Stimulated activated CD8-positive, alpha-beta memory T cell treated with anti-CD3 and anti-CD28 coated beads, Interleukin-12 subunit alpha, Interleukin-12 subunit beta, amount 100 ng/mL, for 1 hour (primary cell): ENCODE data around the gene ANKRD27.
"Not testable (repeated sequence)": the region's sequence is repeated elsewhere in the genome, so short reads cannot be mapped to it uniquely, and the experiment has no call there.

Experiments
- DNase-seq: peaks from one replicate; pipeline ENCODE4 v3.0.0-alpha.2; 2020; ENCODE audit warnings: low read depth

Gene ANKRD27

DNA sequence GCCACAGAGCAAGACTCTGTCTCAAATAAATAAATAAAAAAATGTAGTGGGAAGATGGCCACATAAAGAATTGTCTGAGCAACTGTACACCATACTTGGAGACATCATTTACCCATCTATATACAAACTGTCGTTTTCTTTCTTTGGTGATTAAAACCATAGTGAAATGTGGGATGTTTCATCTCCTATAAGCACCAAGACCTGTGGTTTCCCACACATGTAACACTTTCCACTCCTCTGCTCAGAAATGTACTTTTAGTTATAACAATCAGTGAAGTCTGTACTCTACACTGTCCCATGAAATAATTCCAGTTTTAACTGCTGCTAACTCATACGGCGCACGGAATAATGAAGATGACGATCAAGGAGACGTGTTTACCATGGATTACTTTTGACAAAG is 75.7 kb downstream of the ANKRD27 start:
- DNase-seq: no peak

DNA sequence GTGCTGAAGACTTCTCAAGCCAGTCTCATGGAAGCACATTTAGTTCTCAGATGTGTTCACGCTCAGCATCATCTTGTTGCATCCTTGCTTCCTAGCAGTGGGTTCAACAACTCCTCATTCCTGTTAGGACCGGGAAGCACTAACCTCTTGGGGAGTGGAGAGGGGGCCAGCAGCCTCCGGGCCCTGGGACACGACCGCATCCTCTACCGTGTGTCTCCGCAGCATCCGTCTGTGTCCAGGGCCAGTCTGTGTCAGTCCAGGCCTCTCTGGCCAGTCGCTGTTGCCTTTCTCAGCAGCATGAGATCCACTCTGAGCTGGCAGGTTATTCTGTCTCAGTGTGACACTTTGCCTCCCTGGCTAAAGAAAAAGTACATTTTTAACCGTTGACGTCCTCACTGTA is 77.0 kb downstream of the ANKRD27 start:
- no peak for DNase-seq

DNA sequence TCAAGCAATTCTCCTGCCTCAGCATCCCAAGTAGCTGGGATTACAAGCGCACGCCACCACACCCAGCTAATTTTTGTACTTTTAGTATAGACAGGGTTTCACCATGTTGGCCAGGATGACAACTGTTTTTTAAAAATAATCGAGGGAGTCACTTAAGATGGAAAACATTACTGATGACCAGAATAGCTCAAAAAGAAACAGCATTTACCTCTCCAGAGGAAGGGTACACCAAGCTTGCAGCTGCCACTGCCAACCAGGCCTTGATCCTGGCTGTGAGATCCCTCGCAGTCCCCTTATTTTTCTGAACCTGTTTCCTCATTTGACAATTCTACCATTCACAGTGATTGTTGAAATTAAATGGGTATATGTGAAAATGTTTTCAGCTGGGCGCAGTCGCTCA is 79.5 kb downstream of the ANKRD27 start:
- no peak for DNase-seq

DNA sequence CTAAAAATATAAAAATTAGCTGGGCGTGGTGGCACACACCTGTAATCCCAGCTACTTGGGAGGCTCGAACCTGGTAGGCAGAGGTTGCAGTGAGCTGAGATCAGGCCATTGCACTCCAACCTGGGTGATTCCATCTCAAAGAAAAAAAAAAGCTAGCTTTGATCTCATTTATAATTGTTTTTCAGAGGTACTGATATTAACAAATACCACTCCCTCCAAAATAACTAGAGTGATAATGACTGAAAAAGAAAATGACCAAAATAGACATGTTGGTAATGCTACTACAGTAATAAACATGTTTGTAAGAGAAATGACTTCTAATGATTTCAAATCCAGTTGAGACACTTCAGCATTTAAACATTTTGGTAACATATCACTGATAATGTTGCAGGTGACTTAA is 81.0 kb downstream of the ANKRD27 start:
- no peak for DNase-seq

DNA sequence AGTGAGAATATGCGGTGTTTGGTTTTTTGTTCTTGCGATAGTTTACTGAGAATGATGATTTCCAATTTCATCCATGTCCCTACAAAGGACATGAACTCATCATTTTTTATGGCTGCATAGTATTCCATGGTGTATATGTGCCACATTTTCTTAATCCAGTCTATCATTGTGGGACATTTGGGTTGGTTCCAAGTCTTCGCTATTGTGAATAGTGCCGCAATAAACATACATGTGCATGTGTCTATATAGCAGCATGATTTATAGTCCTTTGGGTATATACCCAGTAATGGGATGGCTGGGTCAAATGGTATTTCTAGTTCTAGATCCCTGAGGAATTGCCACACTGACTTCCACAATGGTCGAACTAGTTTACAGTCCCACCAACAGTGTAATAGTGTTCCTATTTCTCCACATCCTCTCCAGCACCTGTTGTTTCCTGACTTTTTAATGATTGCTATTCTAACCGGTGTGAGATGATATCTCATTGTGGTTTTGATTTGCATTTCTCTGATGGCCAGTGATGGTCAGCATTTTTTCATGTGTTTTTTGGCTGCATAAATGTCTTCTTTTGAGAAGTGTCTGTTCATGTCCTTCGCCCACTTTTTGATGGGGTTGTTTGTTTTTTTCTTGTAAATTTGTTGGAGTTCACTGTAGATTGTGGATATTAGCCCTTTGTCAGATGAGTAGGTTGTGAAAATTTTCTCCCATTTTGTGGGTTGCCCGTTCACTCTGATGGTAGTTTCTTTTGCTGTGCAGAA is 87.1 kb downstream of the ANKRD27 start:
- not testable (repeated sequence) for DNase-seq

DNA sequence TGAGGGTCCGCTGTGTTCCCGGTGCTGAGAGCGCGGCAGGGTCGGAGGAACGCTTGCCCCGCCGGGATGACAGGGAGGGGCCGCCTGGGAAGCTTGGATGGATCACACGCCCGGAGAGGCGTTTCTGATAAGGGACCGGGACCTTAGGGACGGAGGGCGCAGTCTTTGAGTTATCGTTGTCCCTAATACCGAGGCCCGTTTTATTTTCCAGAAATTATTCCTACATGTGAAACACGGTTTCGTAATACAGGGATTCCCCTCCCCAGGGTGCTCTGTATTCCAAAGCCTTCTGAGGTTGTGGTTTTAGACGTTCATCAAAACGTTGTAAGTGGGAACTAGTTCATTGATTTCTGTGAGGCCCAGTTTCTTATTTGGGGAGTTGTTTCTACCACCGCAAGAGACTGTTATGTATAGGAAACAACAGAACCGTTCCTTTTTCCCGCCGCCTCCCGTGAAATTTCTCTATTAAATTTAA is 93.2 kb downstream of the ANKRD27 start:
- no peak for DNase-seq

DNA sequence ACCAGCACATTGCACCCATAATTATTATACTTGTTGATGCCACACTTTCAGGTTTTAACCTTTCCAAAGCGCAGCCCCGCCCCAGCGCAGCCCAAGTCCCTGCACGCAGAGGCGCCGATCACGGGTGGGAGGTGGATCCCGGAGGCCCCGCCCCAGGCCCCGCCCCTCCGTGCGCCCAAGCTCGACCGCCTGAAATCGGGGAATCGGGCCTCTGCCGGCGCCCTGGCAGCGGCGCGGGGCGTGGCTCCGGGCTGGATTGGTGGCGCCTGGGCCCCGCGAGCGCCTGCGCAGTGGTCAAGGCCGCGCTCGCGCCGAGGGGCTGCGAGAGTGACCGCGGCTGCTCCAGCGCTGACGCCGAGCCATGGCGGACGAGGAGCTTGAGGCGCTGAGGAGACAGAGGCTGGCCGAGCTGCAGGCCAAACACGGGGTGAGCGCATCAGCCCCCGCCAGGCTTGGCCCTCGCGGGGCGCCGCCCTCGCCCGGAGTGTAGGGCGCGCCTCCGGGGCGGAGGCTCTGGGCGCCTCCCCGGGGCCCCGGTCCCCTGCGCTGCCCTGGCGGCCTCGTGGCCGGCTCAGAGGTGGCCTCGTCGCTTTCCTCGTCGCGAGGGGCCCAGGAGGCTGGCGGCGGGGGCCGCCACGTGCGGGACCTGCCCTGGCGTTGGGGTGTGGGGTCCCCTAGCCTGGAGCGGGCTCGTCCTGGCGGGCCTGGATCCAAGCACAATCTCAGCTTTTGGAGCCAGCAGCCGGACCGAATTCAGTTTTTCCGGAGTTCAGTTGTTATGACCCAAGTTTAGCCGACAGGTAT is 93.9 kb downstream of the ANKRD27 start, which contains the start of gene PDCD5:
TSS of gene PDCD5 (plus strand) at position 290 of the 804 bp plus-strand sequence. CDS start at position 362, 72 bp downstream.
- peak; percentile 92 for DNase-seq

DNA sequence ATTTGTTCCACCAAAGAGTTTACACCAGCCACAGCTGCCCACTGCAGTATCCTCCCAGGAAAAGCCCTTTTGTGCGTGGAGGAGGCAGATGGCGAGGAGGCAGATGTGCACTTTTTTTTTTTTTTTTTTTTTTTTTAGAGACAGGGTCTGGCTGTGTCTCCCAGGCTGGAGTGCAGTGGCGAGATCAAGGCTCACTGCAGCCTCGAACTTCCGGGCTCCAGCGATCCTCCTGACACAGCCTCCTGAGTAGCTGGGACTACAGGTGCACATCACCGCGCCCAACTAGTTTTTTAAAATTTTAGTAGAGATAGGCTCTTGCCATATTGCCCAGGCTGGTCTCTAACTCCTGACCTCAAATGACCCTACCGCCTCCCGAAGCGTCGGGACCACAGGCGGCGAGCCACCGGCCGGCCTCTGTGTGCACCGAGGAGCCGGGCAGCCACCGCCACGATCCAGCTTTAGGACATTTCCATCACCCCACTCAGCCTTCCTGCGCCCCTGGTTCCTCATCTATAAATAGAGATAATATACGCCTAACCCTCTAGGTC is 94.6 kb downstream of the ANKRD27 start:
- DNase-seq: no peak

DNA sequence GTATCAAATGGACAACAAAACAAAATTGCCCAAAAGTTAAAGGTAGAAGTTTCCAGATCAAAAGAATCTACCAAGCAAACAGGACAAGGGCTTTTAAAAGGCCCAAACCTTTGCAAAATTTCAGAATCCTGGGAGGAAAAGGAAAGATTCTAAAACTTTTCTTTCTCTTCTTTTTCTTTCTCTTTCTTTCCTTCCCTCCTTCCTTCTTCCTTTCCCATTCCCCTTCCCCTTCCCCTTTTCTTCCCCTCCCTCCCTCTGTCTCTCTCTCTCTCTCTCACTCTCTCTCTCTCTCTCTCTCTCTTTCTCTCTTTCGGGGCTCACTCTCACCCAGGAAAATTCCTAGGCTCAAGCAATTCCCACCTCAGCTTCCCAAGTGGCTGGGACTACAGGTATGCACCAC is 98.2 kb downstream of the ANKRD27 start:
- DNase-seq: no peak

DNA sequence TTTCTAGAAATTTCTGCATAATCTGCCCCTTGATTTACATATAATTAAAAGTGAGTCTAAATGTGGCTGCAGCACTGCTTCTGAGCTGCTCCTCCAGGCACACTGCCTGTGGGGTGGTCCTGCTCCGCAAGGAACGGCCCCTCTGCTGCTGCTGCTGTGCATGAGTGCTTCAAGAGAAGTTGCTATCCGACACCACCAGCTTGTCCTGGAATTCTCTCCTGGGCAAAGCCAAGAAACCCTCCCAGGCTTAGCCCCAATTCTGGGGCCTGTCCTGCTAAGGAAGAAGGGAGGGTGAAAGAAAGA is 101.5 kb downstream of the ANKRD27 start:
- no peak for DNase-seq

DNA sequence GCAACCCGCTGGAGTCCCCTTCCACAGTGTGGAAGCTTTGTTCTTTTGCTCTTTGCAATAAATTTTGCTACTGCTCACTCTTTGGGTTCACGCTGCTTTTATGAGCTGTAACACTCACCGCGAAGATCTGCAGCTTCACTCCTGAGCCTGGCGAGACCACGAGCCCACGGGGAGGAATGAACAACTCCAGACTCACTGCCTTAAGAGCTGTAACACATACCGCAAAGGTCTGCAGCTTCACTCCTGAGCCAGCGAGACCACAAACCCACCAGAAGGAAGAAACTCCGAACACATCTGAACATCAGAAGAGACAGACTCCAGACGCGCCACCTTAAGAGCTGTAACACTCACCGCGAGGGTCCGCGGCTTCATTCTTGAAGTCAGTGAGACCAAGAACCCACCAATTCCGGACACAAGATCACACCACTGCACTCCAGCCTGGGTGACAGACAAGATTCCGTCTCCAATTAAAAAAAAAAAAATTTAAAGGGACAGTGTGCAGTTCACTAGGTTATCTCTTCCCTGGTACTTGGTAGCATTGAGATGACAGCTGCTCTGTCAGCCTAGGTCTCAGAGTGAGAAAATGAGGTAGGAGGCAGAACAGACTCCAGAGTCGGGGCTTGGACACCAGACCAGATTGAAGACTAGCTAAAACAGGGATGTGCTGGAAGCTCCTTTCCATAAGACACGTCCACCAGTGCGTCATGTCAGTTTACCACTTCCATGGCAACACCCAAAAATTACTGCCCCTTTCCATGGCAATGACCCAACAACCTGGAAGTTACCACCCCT is 102.1 kb downstream of the ANKRD27 start:
- DNase-seq: not testable (repeated sequence)

DNA sequence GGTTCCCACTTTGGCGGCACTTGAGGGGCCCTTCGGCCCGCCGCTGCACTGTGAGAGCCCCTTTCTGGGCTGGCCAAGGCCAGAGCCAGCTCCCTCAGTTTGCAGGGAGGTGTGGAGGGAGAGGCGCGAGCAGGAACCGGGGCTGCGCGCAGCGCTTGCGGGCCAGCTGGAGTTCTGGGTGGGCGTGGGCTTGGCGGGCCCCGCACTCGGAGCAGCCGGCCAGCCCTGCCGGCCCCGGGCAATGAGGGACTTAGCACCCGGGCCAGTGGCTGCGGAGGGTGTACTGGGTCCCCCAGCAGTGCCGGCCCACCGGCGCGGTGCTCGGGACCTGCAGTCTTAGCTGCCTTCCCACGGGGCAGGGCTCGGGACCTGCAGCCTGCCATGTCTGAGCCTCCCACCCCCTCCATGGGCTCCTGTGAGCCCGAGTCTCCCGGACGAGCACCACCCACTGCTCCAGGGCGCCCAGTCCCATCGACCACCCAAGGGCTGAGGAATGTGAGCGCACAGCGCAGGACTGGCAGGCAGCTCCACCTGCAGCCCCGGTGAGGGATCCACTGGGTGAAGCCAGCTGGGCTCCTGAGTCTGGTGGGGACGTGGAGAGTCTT is 103.4 kb downstream of the ANKRD27 start:
- DNase-seq: not testable (repeated sequence)

DNA sequence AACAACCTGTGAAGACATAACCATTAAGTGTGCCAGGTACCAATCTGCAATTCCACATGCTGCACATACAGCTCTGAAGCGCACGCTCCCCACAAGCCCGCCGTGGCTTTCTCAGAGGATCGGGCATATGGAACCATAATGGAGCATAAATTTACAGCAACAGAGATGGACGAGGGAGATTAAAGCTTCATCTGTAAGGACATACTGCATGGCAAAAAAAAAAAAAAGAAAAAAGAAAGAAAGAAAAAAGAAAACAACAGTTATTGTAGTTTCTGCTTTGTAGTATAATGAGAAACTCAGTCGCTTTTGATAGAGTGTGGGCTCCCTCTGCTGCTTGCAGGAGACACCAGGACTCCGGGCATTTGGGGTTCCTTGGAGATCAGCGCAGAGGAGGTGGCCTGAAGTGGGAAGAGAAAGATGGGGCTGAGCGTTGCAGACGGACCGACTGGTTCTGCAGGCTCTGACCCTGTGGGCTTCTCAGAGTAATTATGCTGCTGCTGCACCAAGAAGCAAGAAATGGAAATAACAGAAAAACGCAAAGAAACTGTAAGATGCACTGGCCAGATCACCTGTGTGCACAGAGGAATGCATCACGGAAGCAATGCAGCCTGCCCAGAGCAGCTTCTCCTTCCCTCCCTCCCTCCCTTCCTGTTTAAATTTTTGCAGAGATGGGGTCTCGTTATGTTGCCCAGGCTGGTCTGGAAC is 104.7 kb downstream of the ANKRD27 start:
- DNase-seq: peak; percentile 25

DNA sequence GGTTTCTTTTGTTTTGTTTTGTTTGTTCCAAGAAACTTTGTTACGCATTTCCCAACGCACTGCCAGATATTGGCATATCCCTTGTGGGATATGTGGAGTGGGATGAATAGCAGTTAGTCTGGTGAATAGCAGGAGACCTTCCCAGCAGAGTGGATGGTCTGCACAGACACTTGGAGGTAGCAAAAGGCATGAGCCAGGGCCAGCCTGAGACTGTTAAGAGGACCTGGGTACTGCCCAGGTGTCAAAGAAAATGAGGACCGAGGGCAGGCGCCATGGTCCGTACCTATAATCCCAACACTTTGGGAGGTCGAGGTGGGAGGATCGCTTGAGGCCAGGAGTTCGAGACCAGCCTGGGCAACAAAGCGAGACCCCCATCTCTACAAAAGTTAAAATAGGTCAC is 107.5 kb downstream of the ANKRD27 start:
- no peak for DNase-seq

DNA sequence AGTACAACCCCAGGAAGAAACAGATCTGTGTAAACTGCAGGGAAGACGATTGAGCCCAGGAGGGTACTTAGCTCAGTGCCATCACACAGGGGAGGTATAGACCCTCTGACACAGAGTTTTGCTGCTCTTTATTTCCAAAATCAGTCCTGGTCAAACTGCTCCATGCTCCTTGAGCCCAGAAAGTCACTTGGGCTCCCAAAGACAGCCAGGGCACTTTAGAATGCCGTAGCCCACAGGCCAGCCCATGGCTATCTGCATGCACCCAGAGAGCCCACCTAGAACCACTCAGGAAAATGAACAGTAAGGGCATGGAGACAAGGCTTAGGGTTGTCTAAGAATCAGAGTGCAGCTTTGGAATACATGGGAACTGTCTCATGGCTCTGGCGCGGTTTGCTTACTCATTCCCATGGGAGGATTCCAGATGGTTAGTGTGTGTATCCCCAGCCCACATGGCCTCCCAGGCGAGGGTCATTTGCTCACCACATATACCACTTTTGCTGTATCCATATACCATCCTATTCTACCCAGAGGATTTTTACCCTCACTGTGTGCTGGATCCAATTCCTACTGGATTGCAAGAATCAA is 108.6 kb downstream of the ANKRD27 start:
- no peak for DNase-seq

DNA sequence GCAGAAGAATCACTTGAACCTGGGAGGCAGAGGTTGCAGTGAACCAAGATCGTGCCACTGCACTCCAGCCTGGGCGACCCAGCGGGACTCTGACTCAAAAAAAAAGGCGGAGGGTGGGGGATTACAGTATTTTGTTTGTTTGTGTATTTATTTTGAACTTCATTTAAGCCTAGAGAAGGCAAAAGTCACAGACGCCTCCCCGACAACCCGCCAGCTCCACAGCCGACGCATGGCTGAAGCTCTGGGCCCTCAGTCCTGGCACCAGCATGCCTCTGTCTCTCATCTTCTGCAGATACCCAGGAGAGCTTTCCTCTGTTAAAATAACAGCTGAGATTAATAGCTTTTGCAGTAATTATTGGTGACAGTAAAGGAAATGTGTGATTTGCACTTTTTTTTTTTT is 111.2 kb downstream of the ANKRD27 start:
- no peak for DNase-seq

DNA sequence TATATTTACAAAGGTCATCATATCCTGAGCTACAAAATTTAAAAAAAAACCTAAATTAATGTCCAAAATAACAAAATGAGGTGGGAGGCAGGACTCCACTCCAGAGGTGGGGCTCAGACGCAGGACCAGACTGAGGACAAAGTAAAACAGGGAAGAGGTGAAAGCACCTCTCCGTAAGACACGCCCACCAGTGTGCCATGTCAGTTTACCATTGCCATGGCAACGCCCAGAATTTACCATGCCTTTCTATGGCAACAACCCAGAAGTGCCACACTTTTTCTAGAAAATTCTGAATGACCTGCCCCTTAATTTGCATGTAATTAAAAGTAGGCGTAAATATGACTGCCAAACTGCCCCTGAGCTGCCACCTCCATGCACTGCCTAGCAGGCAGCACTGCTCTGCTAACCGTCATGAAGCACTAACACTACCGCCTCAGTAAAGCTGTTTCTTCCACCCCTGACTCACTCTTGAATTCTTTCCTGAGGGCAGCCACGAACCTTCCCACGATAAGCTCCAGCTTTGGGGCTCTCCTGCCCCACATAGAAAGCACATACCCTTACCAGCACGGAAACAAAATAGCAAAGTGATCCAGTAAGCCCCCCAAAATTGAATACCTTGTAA is 116.3 kb downstream of the ANKRD27 start:
- DNase-seq: no peak

DNA sequence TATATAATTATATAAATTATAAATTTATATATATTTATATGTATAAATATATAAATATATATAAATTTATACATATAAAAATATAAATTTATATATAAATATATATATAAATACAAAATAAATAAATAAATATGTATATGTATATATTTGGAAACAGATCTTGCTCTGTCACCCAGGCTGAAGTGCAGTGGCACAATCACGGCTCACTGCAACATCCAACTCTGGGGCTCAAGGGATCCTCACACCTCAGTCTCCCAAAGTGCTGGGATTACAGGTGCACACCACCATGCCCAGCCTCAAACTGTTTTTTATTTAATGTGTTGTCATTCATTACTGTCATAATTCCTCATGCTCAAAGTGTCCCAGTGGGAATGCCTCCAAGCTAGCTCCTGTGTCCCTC is 119.2 kb downstream of the ANKRD27 start:
- DNase-seq: no peak

DNA sequence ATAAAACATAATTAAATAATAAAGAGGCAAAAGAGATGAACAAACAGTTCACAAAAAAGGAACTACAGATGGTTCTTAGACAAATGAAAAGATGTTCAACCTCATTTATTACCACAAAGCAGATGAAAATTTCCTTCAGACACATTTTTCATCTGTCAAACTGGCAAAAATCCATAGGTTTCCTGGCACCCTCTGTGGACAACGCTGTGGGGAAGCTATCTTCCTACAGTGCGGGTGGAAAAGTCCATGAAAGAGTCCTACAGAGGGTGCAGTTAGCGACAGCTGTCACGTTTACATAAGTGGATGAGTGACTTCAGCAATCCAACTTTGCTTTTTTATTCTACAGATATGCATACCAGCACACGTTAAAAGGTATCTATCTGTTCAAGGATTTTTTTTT is 124.3 kb downstream of the ANKRD27 start:
- DNase-seq: no peak
